ENCODE measurements around the gene RORC. TPM values are rescaled to one million over a fixed set of nuclear protein-coding genes. Genes with fewer than 3 reads are reported as not detected.

Gene RORC
- total RNA-seq, 2 donors from 2014 or later: 20.5 to 27.7 TPM

- no peaks in the 10 kb centered on the region for H3K36me3 ChIP-seq
- H3K9ac ChIP-seq (ENCODE audit: low read depth in 2 of 2, low read length in 2 of 2): no peak overlapping the region
- no peak overlapping the region for H3K27ac ChIP-seq
- no peak for DNase-seq
- no peaks in the 10 kb centered on the region for H3K27me3 ChIP-seq
- intact Hi-C loops (cut with DNase I): no loop called here
- H3K9me3 ChIP-seq: no peaks in the 10 kb centered on the region
- no peak overlapping the region for H3K4me3 ChIP-seq
- TF ChIP-seq, protein P1, sequence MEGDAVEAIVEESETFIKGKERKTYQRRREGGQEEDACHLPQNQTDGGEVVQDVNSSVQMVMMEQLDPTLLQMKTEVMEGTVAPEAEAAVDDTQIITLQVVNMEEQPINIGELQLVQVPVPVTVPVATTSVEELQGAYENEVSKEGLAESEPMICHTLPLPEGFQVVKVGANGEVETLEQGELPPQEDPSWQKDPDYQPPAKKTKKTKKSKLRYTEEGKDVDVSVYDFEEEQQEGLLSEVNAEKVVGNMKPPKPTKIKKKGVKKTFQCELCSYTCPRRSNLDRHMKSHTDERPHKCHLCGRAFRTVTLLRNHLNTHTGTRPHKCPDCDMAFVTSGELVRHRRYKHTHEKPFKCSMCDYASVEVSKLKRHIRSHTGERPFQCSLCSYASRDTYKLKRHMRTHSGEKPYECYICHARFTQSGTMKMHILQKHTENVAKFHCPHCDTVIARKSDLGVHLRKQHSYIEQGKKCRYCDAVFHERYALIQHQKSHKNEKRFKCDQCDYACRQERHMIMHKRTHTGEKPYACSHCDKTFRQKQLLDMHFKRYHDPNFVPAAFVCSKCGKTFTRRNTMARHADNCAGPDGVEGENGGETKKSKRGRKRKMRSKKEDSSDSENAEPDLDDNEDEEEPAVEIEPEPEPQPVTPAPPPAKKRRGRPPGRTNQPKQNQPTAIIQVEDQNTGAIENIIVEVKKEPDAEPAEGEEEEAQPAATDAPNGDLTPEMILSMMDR (IDR thresholded peaks at IDR 0.05): no peak
- no peaks in the 10 kb centered on the region for H3K4me1 ChIP-seq
Measured at GRCh38 chr1:151809290-151809984, 22.2 kb downstream of the RORC start.

DNA sequence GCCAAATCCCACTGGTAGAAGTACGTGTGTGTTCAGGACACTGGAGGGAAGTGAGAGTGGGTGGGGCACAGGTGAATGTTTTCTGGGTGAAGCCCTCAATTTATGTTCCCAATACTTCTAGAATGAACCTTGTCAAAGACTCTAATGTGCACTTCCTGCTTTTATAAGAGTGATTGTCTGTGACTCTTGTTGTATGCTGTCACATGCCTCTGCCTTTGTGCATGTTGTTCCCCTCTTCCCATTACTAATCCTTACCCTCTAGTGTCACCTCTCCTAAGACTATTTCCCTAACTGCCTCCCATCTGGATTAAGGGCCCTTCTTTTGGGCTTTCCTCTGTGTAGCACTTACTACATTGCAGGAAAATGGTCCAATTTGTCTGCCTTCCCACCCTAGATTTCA is 23.8 kb downstream of the RORC start:
- no peak overlapping the region for H3K4me3 ChIP-seq
- no peaks in the 10 kb centered on the region for H3K27me3 ChIP-seq
- no peak overlapping the region for H3K9ac ChIP-seq (ENCODE audit: low read depth in 2 of 2, low read length in 2 of 2)
- no peaks in the 10 kb centered on the region for H3K36me3 ChIP-seq
- intact Hi-C loops (cut with DNase I): no loop called here
- TF ChIP-seq, protein P1 (IDR thresholded peaks at IDR 0.05): no peak
- H3K27ac ChIP-seq: no peak overlapping the region
- no peak for DNase-seq
- H3K9me3 ChIP-seq: no peaks in the 10 kb centered on the region
- no peaks in the 10 kb centered on the region for H3K4me1 ChIP-seq

DNA sequence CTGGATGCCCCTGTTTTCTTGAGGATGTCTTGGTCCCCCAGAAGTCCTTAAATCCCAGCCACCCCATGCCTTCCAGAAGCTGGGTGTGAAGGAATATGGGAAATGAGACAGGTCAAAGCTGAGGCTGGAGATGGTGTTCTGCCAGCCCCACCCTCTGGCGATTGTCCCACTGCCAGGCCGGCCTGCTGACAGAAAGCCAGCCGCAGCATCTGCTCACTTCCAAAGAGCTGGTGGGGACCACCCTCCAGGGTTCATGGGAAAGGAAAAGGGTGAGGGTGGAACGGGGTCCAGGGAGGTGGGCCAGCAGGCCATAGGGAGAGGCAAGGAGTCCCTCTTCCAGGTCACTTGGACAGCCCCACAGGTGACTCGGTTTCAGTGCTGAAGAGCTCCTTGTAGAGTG is 24.5 kb downstream of the RORC start:
- Histone ChIP-seq H3K27me3 (no peaks in the 10 kb centered on the region), H3K4me3 (no peak overlapping the region), H3K27ac (no peak overlapping the region), H3K9me3 (no peaks in the 10 kb centered on the region), H3K4me1 (no peaks in the 10 kb centered on the region), H3K36me3 (no peaks in the 10 kb centered on the region), H3K9ac (ENCODE audit: low read depth in 2 of 2, low read length in 2 of 2) (no peak overlapping the region)
- TF ChIP-seq, protein P1 (IDR thresholded peaks at IDR 0.05): no peak
- intact Hi-C loops (cut with DNase I): no loop called here
- DNase-seq: no peak

DNA sequence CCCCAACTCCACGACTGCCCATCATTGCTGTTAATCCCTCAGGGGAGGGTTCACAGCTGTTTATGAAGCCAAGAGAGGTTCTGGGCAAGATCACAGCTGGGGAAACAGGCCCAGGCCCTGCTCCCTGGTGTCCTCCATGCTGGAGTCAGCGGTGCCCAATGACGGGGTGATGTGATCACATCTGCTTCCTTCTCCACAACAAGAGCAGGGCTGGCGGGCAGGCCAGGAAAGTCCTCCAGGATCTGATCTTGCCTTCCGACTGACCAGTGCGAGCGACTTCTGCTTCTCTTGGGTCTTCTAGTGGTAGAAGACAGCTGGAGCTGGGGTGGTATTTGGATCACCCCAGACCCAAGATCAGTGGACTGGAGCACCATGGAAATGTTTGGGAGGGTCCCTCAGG is 25.4 kb downstream of the RORC start:
- TF ChIP-seq, protein P1 (IDR thresholded peaks at IDR 0.05): no peak
- intact Hi-C loops (cut with DNase I): no loop called here

DNA sequence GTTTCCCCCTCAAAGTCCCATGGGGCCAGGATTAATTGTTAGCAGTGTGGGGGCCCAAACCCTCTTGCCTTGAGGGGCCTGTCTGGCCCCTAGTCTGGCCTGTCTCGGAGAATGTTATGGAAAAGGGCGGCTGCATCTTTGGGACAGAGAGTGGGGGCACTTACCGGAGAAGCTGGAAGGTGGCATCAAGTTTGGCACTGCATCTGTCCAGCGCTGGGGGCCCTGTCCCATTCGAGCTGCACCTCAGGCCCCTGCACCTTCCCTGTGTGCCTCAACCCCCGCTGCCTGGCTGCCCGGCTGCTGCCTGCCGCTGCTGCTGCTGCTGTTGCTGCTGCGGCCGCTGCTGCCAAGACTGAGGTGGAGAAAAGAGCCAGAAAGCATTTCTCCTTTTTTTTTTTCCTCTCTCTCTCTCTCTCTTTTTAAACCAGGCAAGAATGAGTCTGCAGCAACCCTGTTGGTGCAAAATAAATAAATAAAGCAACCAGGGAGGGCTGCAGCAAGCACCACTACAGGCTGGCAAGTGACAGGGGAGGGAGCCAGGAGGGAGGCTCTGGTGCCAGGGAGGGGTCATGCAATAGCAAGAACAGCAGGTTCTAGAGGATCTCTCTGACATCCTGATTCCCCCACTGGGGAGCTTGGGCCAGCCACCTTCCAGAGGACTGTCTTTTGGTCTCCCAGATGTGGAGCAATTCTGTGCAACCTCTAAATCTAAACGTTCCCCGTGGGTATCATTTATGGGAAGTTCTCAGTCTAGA is 26.4 kb downstream of the RORC start, which contains the start of gene LINGO4:
TSS of gene LINGO4 (minus strand) at position 354 of the 755 bp plus-strand sequence. CDS start 2,715 bp downstream, outside the sequence.
- Histone ChIP-seq H3K27me3 (no peaks in the 10 kb centered on the region), H3K4me3 (no peak within 1 kb of the TSS), H3K4me1 (no peaks in the 10 kb centered on the region), H3K9ac (ENCODE audit: low read depth in 2 of 2, low read length in 2 of 2) (no peak within 1 kb of the TSS), H3K36me3 (no peaks in the 10 kb centered on the region), H3K27ac (no peak within 1 kb of the TSS), H3K9me3 (no peaks in the 10 kb centered on the region)
- intact Hi-C loops (cut with DNase I): no loop called here
- TF ChIP-seq, protein P1 (IDR thresholded peaks at IDR 0.05): no peak
- DNase-seq: no peak

More for the DNA sequence above, 25.4 kb downstream of the RORC start:
- Histone ChIP-seq H3K9me3 (no peaks in the 10 kb centered on the region), H3K36me3 (no peaks in the 10 kb centered on the region), H3K4me1 (no peaks in the 10 kb centered on the region), H3K27me3 (no peaks in the 10 kb centered on the region), H3K27ac (no peak overlapping the region), H3K4me3 (no peak overlapping the region), H3K9ac (ENCODE audit: low read depth in 2 of 2, low read length in 2 of 2) (no peak overlapping the region)
- DNase-seq: no peak

Data from colonic mucosa (tissue), 4 donors.